ENCODE measurements around the gene TYRP1.

Gene TYRP1

GRCh38 chr9:12732971-12733370 lies 39.8 kb downstream of the TYRP1 start:
- ATAC-seq (ENCODE audit: low read depth) (no peak), DNase-seq (ENCODE audit: low spot score) (no peak)
- Histone ChIP-seq H3K27ac (ENCODE audit: poor library complexity, severe bottlenecking) (no peak overlapping the region), H3K27me3 (ENCODE audit: insufficient read depth, poor library complexity, severe bottlenecking) (no peaks in the 10 kb centered on the region), H3K36me3 (ENCODE audit: low read depth) (no peaks in the 10 kb centered on the region), H3K4me1 (ENCODE audit: insufficient read depth, poor library complexity, severe bottlenecking) (no peaks in the 10 kb centered on the region), H3K4me3 (ENCODE audit: severe bottlenecking) (no peak overlapping the region), H3K9me3 (ENCODE audit: severe bottlenecking) (no peaks in the 10 kb centered on the region)
- TF ChIP-seq, protein P1, sequence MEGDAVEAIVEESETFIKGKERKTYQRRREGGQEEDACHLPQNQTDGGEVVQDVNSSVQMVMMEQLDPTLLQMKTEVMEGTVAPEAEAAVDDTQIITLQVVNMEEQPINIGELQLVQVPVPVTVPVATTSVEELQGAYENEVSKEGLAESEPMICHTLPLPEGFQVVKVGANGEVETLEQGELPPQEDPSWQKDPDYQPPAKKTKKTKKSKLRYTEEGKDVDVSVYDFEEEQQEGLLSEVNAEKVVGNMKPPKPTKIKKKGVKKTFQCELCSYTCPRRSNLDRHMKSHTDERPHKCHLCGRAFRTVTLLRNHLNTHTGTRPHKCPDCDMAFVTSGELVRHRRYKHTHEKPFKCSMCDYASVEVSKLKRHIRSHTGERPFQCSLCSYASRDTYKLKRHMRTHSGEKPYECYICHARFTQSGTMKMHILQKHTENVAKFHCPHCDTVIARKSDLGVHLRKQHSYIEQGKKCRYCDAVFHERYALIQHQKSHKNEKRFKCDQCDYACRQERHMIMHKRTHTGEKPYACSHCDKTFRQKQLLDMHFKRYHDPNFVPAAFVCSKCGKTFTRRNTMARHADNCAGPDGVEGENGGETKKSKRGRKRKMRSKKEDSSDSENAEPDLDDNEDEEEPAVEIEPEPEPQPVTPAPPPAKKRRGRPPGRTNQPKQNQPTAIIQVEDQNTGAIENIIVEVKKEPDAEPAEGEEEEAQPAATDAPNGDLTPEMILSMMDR (IDR thresholded peaks at IDR 0.05; ENCODE audit: poor library complexity, severe bottlenecking) = no peak

DNA sequence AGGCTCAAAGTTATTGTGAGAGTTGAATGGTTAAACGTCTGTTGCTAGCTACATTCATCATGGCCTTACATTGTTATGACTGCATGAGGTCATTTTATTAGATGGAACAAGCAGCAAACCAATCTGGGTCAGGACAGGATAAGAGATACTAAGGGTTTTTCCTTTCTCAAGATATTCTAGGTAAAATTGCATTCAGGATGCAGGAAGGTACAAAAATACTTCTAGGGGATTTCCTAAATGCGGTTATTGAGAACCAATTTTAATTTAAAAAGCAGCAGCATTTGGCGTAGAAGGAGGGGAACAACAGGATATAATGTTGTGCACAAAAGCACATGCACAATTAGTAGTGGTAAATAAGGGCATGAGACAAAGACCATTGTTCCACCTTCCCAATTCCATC lies 42.5 kb downstream of the TYRP1 start:
- H3K36me3 ChIP-seq (ENCODE audit: low read depth) = no peaks in the 10 kb centered on the region
- TF ChIP-seq, protein P1 (IDR thresholded peaks at IDR 0.05; ENCODE audit: poor library complexity, severe bottlenecking) = no peak
- ATAC-seq (ENCODE audit: low read depth) = no peak
- H3K27ac ChIP-seq (ENCODE audit: poor library complexity, severe bottlenecking) = no peak overlapping the region
- DNase-seq (ENCODE audit: low spot score) = no peak
- H3K4me3 ChIP-seq (ENCODE audit: severe bottlenecking) = no peak overlapping the region
- no peaks in the 10 kb centered on the region for H3K27me3 ChIP-seq (ENCODE audit: insufficient read depth, poor library complexity, severe bottlenecking)
- no peaks in the 10 kb centered on the region for H3K9me3 ChIP-seq (ENCODE audit: severe bottlenecking)
- no peaks in the 10 kb centered on the region for H3K4me1 ChIP-seq (ENCODE audit: insufficient read depth, poor library complexity, severe bottlenecking)

- Histone ChIP-seq H3K4me3 (ENCODE audit: severe bottlenecking) (no peak overlapping the region), H3K4me1 (ENCODE audit: insufficient read depth, poor library complexity, severe bottlenecking) (no peaks in the 10 kb centered on the region), H3K27me3 (ENCODE audit: insufficient read depth, poor library complexity, severe bottlenecking) (no peaks in the 10 kb centered on the region), H3K9me3 (ENCODE audit: severe bottlenecking) (no peaks in the 10 kb centered on the region), H3K36me3 (ENCODE audit: low read depth) (no peaks in the 10 kb centered on the region), H3K27ac (ENCODE audit: poor library complexity, severe bottlenecking) (no peak overlapping the region)
- no peak for ATAC-seq (ENCODE audit: low read depth)
- TF ChIP-seq, protein P1 (IDR thresholded peaks at IDR 0.05; ENCODE audit: poor library complexity, severe bottlenecking) = no peak
- DNase-seq (ENCODE audit: low spot score) = no peak
These were observed 44.7 kb downstream of the TYRP1 start for GRCh38 chr9:12737871-12738270.

GRCh38 chr9:12739014-12739652 lies 45.9 kb downstream of the TYRP1 start:
- no peak overlapping the region for H3K27ac ChIP-seq (ENCODE audit: poor library complexity, severe bottlenecking)
- DNase-seq (ENCODE audit: low spot score) (no peak), ATAC-seq (ENCODE audit: low read depth) (no peak)

DNA sequence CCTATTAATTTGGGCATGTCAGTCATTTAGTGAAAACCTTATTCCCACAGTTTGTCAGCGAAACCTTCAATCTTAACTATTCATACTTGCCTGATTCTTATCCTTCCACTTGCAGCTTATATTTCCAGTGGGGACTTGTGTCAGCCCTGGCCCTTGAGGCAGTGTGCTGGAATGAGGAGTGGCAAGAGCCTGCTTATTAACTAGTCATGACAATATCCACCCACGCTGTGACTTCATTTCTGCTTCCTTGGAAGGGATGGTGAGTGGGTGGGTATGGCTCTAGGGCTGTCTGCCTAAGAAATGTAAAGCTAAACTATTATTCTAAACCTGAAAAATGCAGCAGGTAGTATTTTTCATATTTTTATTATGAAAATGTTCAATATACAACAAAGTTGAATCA lies 47.7 kb downstream of the TYRP1 start:
- H3K27me3 ChIP-seq (ENCODE audit: insufficient read depth, poor library complexity, severe bottlenecking) = no peaks in the 10 kb centered on the region
- H3K4me3 ChIP-seq (ENCODE audit: severe bottlenecking) = no peak overlapping the region
- no peak overlapping the region for H3K27ac ChIP-seq (ENCODE audit: poor library complexity, severe bottlenecking)
- DNase-seq (ENCODE audit: low spot score) (no peak), ATAC-seq (ENCODE audit: low read depth) (no peak)
- no peaks in the 10 kb centered on the region for H3K36me3 ChIP-seq (ENCODE audit: low read depth)
- H3K4me1 ChIP-seq (ENCODE audit: insufficient read depth, poor library complexity, severe bottlenecking) = no peaks in the 10 kb centered on the region
- TF ChIP-seq, protein P1 (IDR thresholded peaks at IDR 0.05; ENCODE audit: poor library complexity, severe bottlenecking) = no peak
- no peaks in the 10 kb centered on the region for H3K9me3 ChIP-seq (ENCODE audit: severe bottlenecking)

More at GRCh38 chr9:12739014-12739652, 45.9 kb downstream of the TYRP1 start:
- H3K4me1 ChIP-seq (ENCODE audit: insufficient read depth, poor library complexity, severe bottlenecking) = no peaks in the 10 kb centered on the region
- no peak overlapping the region for H3K4me3 ChIP-seq (ENCODE audit: severe bottlenecking)
- TF ChIP-seq, protein P1 (IDR thresholded peaks at IDR 0.05; ENCODE audit: poor library complexity, severe bottlenecking) = no peak
- no peaks in the 10 kb centered on the region for H3K9me3 ChIP-seq (ENCODE audit: severe bottlenecking)
- H3K36me3 ChIP-seq (ENCODE audit: low read depth) = no peaks in the 10 kb centered on the region
- no peaks in the 10 kb centered on the region for H3K27me3 ChIP-seq (ENCODE audit: insufficient read depth, poor library complexity, severe bottlenecking)

Measured in RWPE2 (cell line).